Ammon's horn (tissue), 1 donor: ENCODE results near the gene ZC3H11A.

Source experiments
- DNase-seq: peaks from one replicate; pipeline ENCODE4 v3.0.0-alpha.2; 2016; ENCODE audit warnings: low spot score

Gene ZC3H11A

DNA sequence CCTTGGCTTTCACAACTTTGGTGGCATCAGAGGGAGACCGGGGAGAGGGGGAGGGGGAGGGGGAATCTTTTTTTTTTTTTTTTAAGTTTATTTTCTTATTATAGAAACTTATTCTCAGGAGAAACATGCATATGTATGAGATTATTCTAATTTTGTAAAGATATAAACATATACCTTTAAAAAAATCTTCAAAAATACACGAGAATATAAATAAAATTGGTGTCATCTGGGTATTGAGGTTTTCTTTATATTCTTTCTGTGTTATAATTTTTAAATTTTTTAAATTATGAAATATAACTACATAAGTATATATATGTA is 47.1 kb downstream of the ZC3H11A start:
- DNase-seq, result no peak

DNA sequence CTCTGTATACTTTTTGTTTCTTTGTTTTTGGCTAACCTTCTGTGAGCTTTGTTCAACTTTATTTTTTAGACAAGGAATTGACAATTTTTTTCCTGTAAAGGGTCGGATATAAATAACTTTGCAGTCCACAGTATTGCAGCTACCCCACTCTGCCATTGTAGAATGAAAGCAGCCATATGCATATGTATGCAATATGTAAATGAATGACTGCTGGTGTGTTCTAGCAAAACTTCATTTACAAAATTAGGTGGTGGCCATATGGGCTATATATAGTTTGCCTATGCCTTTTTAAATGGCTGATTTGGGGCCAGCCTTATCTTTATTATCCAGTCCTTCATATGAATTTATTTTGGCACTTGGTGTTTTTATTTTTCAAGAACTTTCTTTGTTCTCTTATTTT is 48.0 kb downstream of the ZC3H11A start:
- DNase-seq, result no peak
